T47D (cell line): ENCODE data around the gene ARMH3.

ENCODE experiments used
- DNase-seq, 2 experiments: peaks; one replicate each; pipeline versions ENCODE4 v3.0.0 to v3.0.0-alpha.2; 2011 to 2012; ENCODE audit warnings: low read depth in 1 of 2, low spot score in 1 of 2
- JUND ChIP-seq: IDR thresholded peaks from 2 replicates; pipeline ENCODE4 v1.6.1; 2012; ENCODE audit warnings: low read depth
- in situ Hi-C: cut with HindIII; loops from 2 replicates; pipeline ENCODE4 v1.10.0; 2016; ENCODE audit warnings: low sequenced_read_pairs, low pct_unique_long_range_greater_than_20kb

Gene ARMH3

DNA sequence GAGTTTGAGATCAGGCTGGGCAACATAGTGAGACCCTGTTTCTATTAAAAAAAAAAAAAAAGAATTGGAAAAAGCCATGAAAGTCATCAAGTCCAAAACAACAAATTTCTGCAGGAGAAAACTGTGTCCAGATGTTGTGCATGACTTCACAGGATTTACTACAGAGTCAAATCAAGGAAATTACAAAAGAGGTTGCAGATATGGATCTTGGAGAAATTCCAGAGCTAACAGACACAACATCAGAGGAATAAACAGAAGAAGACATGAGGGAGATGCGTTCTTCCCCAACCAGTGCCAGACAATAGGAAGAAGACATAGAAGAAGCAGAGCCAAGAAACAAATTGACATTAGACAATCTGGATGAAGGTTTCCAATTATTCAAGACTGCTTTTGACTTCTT is 188.0 kb downstream of the ARMH3 start:
- peak in 1 of 2 experiments; percentile 52 for DNase-seq
- no peak for TF ChIP-seq JUND
- in situ Hi-C loops = no loop called here

DNA sequence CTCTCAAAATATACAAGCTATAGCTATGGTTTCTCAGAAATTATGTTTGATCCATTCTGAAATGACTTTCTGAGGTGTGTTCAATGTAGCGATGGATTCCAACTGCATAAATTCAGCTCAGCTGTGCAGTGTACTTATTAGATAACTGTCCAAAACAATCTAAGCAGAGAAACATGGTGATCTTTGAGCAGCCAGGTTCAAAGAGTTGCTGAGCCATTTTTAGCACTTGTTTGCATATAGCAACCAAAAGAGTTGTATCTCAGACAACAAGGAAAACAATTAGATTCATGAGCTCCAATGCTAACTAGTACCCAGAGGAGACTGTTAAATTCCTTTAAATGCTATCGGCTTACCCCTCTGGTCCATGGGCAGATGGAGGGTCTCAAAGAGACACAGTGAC is 196.4 kb downstream of the ARMH3 start:
- in situ Hi-C loops = no loop called here
- TF ChIP-seq JUND = no peak
- DNase-seq = no peak

DNA sequence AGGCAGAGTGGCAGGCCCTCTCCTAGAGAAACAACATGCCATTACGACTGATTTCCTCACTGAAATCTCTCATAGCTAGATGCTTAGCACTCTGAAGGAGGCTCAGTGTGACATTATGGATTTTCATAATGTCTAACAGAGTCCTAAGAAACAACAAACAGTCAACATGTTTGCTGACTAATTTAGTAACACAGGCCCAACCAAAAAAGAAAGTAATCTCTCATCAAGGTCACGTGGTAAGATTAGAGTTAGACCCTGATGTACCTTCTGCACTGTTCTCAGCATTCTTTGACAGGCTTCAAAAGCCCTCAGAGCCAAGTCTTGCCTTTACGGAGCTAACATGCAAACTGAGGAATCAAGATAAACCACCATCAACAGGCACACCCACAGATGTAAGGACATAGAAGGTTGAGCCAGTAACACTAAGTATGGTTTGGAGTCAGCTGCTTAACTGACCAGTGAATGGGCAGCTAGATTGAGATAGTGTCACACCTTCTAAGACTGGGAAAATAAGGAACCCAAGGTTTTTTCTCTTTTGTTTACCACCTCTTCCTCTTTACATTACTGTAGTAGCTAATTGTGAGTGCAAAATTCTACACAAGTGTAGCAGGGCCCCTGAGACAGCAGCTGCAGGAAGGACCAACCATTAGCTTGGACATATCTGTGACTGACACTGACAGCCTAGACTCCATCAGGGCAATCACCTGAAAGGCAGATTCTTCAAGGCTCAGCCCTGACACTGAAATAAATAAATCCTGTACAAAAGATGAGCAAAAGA is 197.1 kb downstream of the ARMH3 start:
- no peak for TF ChIP-seq JUND
- no peak for DNase-seq
- in situ Hi-C loops = no loop called here

DNA sequence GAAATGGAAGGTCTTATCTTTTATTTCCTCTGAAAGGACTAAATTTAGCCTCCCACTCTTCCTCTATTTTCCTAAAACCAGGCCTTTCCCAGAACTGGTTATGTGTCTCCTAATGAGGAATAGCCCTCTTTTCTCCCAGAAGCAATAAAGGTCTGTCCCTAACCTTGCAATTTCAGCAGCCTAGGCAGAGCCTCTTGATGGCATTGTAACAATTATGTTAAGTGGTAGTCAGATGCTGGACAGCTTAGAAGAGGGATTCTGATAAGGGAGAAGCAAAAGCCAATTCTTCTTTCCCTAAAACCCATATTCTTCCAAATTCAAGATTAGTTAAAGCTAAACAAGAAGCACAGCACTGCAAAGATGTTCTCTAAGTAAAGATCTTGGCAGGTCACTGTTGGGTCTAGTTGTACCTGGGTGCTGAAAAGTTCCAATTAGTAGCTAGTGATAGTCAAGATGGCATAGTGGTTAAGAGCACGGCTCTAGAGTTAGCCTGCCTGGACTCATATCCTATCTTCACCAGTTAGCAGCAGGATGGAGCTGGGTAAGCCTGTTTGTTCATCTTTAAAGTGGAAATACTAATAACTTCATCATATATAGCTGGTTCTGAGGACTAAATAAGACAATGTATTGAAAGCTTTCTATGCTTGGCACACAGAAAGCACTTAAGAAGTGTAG is 198.0 kb downstream of the ARMH3 start:
- in situ Hi-C loops = no loop called here
- DNase-seq = no peak
- TF ChIP-seq JUND = no peak

DNA sequence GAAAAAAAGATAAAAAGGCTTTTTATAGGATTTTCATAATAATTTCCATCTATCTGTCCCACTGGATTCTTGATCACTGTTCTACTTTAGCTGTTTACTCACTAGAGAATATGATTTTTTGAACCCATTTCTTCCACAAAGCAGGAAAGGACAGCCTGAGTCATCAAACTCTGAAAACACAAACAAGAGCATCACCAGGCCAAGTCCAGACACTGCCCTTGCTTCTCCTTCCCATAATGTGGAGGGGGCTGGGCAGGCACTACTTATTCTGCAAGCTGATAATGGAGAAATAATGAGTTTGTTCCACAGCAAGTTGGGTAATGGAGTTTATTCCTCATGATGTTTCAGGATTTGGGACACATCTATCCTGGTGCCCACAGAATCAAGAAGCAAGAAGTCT is 199.3 kb downstream of the ARMH3 start:
- in situ Hi-C loops = no loop called here
- DNase-seq = no peak
- TF ChIP-seq JUND = no peak

DNA sequence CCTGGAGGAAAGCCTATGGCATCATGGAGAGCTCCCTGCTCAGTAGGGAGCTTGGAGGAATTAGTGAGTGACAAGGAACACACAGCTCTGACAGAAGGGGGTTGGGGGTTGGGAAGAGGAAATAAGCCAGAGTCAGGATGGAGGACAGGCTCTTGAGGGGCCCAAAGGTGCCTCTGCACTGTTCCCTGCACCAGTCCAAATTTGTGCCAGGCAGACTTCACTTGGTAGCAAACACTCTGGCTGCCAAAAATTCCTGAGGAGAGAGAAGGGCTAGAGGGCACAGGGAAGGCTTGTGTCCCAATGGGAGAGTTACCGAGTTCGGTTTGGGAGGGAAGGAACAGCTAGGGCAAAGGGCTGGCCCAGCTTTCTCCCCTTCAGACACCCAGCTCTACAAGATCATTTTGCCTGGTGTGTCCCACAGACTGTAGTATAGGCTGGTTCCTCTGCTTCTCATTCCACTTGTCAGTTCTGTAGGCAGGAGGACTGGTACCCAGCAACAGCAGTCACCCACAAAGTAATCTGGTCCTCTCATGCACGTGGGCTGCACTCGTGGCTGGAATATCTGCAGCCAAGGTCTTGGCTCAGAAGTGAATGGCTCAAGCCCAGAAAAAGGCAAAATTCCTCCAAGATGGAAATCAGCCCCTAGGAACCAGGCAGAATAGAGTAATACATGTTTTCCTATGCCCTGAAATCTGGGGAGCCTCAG is 204.4 kb downstream of the ARMH3 start:
- TF ChIP-seq JUND = no peak
- in situ Hi-C loops = no loop called here
- DNase-seq = no peak

DNA sequence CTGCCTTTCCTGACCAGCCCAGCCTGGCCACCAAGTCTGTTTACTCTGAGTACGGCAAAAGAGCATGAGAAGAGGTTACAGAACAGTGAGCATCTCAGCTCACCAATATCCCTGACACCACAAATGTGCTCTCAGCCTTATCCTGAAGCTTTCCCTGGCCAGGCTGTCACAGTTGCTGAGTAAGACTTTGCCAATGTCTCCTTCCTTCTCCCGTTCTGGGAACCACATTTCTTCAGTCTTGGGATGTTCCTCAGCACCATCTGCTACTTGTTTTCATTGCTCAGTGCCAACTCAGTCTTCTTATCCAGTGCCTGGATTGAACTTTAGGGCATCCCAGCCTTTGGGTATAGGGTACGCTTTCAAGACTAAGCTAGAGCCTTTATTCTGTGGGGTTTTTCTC is 205.2 kb downstream of the ARMH3 start:
- in situ Hi-C loops = no loop called here

DNA sequence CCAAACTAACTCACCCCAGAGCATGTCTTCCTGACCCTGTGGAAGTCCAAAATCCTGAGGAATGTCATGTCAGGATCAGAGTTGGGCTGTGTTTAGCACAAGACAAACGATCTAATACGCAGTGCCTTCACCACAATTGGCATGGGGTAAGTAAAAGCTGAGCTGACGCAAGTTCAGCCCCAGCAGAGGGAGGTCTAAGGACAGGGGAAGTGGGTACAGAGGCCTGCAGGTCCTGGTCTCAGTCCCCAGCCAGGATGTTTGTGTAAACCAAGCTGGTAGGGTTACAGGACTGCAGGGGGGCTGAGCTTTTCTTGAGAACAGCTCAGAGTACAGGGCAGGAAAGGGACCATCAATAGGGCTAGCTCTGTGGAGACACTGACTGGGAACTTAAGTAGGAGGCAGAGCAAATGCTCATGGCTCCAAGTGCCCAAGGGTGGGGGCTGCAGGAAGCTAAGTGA is 207.1 kb downstream of the ARMH3 start:
- in situ Hi-C loops = no loop called here
- no peak for DNase-seq
- no peak for TF ChIP-seq JUND

More for the DNA sequence above, 205.2 kb downstream of the ARMH3 start:
- no peak for TF ChIP-seq JUND
- DNase-seq = no peak

DNA sequence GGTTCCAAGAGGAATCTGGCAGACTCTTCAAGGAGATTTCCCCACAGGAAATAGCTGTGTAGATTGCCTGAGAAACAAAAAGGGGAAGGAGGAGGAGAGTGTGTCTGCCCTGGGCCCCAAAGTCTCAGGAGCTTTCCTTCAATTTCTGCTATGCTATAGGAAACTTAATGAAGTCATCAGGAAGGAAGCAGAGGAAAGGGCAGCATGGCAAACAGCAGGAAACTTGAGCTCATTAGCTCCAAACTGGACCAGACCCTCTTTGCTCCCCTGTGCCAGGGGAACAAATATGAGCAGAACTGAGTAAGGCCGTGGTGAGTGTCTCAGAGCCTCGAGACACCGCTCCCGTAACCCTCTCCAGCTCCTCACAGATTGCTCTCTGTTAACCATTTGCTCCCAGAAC is 207.6 kb downstream of the ARMH3 start:
- no peak for DNase-seq
- no peak for TF ChIP-seq JUND
- in situ Hi-C loops = no loop called here

DNA sequence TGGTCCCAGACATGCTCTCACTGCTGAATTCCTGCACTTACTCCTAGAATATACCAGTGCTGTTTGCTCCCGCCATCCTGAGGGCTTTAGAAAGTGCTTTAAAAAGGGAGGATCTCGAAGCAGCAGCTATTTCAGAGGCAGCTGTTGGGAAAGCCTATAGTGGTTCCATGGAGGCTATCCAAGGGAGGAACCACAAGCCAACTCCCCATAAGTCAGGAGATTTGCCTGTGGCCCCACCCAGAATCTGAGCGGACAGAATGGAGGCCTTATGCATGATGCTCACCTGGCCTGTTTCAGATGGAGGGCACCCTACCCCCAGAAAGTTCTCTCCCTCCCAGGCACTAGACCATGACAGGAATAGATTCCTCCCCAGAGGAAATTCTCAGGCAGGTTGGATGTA is 210.1 kb downstream of the ARMH3 start:
- in situ Hi-C loops = no loop called here
- DNase-seq = no peak
- TF ChIP-seq JUND = no peak

DNA sequence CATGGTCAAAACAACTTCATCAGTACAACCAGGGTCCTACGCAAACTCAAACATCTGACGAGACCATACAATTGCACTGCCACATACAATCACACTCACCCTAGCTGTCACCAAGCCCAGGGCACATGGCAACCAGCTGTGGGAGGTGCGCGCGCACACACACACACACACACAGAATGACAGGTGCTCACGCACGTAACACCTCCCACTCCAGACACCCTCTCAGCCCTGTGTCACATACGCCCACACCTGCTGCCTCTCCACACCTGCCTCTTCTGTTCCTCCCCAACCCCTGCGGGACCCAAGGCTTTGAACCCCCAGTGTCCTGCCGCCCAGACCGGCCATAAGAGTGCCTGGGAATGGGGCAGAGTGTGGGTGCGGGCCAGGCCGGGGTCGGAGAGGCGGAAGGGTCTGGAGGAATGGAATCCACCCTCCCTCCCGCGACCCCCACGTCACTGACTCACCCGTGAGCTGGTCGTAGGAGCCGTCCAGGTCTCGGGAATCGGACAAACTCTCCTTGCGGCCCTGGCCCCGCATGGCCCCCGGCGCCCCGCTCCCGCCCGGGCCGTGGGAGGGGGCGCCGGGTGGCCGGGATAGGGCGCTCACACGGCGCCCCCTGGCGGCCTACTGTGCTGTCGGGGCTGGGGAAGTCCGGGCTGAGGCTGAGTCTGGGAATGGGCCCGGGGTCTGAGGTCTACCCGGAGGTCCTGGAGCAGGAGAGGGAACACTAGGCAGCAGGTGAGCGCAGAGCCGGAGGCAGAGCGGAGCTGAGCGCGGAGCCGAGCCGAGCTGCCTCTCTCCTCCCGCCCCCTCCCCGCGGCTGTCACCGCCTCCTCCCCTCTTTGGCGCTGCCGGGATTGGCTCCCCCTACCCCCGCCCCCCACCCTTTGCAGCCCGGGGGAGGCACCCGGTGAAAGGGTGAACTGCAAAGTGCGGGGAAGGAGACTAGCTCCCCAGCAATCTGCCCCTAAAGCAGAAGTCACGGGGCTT is 212.6 kb downstream of the ARMH3 start, which contains the start of gene KCNIP2:
Gene KCNIP2 (minus strand): TSS at position 769 of the 990 bp plus-strand sequence. CDS start 232 bp downstream, at position 537.
- in situ Hi-C loops = no loop called here
- peak; percentile 58 to 62 for DNase-seq

DNA sequence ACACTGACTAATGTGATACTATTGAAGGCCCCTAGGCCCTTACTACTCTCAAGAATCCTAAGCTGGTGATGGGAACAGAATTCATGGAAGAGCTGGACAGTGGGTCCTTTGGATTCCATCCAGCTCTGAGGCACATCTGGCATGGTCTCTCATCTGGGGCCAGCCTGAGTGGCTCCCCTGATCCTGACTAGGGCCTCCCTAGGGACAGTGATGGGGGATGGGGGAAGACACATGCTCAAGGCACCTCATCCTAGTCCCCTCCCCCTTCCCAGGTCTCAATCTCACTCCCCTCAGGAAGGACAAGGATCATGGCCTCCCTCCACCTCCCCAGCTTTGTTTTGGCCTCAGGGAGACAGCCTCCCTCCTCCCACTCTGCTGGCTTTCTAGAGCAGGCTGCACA is 214.1 kb downstream of the ARMH3 start:
- no peak for DNase-seq
- in situ Hi-C loops = no loop called here
- TF ChIP-seq JUND = no peak

More for the DNA sequence above, 212.6 kb downstream of the ARMH3 start, which contains the start of gene KCNIP2:
- no peak for TF ChIP-seq JUND
